SK-N-SH treated with all-trans-retinoic acid at 6 μM for 48 hours (cell line): ENCODE results near the gene UNC45A.

Experiments used
- ATAC-seq: fragments of 200-7000 bp; cut with Tn5 transposase; 3 replicates; pipeline ENCODE4 v1.9.1; 2020; ENCODE audit warnings: mild to moderate bottlenecking, moderate library complexity
- ARNTL ChIP-seq: fragments of 450-650 bp; formaldehyde crosslinking; IDR thresholded peaks from 2 replicates; pipeline ENCODE4 v1.5.0; 2020; ENCODE audit warnings: low read depth, mild to moderate bottlenecking, moderate library complexity, borderline replicate concordance
- BACH2 ChIP-seq: fragments of 250-450 bp; sonication (Bioruptor Pico); IDR thresholded peaks from 2 replicates; pipeline ENCODE4 v1.9.0; 2021; ENCODE audit warnings: mild to moderate bottlenecking, borderline replicate concordance
- CSDC2 ChIP-seq: fragments of 250-450 bp; sonication (Bioruptor Pico); IDR thresholded peaks from 2 replicates; pipeline ENCODE4 v1.5.0; 2020; ENCODE audit warnings: mild to moderate bottlenecking, moderate library complexity
- ESRRG ChIP-seq: fragments of 250-450 bp; sonication (Bioruptor Pico); IDR thresholded peaks from 2 replicates; pipeline ENCODE4 v1.6.1; 2021; ENCODE audit warnings: mild to moderate bottlenecking
- GLIS3 ChIP-seq: fragments of 250-450 bp; sonication (Bioruptor Pico); IDR thresholded peaks from 2 replicates; pipeline ENCODE4 v1.5.0; 2020; ENCODE audit warnings: mild to moderate bottlenecking, moderate library complexity
- ISL1 ChIP-seq: fragments of 250-450 bp; sonication (Bioruptor Pico); IDR thresholded peaks from 2 replicates; pipeline ENCODE4 v2.1.2; 2022; ENCODE audit warnings: mild to moderate bottlenecking, moderate library complexity
- OSR1 ChIP-seq: fragments of 250-450 bp; sonication (Bioruptor Pico); IDR thresholded peaks from 2 replicates; pipeline ENCODE4 v1.8.0; 2022; ENCODE audit warnings: moderate library complexity, mild to moderate bottlenecking, inconsistent platforms
- PPARA ChIP-seq: fragments of 250-450 bp; sonication (Bioruptor Pico); IDR thresholded peaks from 2 replicates; pipeline ENCODE4 v1.5.0; 2020; ENCODE audit warnings: mild to moderate bottlenecking, borderline replicate concordance
- RARB ChIP-seq: fragments of 250-450 bp; sonication (Bioruptor Pico); IDR thresholded peaks from 2 replicates; pipeline ENCODE4 v1.8.0; 2021; ENCODE audit warnings: mild to moderate bottlenecking, moderate library complexity
- SNAI2 ChIP-seq: fragments of 250-450 bp; sonication (Bioruptor Pico); IDR thresholded peaks from 2 replicates; pipeline ENCODE4 v1.5.0; 2020; ENCODE audit warnings: mild to moderate bottlenecking, moderate library complexity
- TCF4 ChIP-seq: fragments of 250-450 bp; sonication (Bioruptor Pico); IDR thresholded peaks from 2 replicates; pipeline ENCODE4 v1.8.0; 2021; ENCODE audit warnings: mild to moderate bottlenecking, moderate library complexity, borderline replicate concordance
- TOX ChIP-seq: fragments of 250-450 bp; sonication (Bioruptor Pico); IDR thresholded peaks from 2 replicates; pipeline ENCODE4 v1.8.0; 2021; ENCODE audit warnings: mild to moderate bottlenecking, moderate library complexity, borderline replicate concordance
- ZC3H10 ChIP-seq: fragments of 250-450 bp; sonication (Bioruptor Pico); IDR thresholded peaks from 2 replicates; pipeline ENCODE4 v1.5.1; 2021; ENCODE audit warnings: mild to moderate bottlenecking, moderate library complexity
- ZFP3 ChIP-seq: fragments of 250-450 bp; sonication (Bioruptor Pico); IDR thresholded peaks from 2 replicates; pipeline ENCODE4 v1.5.0; 2020; ENCODE audit warnings: mild to moderate bottlenecking, moderate library complexity
- ZFP30 ChIP-seq: fragments of 450-650 bp; formaldehyde crosslinking; IDR thresholded peaks from 2 replicates; pipeline ENCODE4 v1.5.0; 2022; ENCODE audit warnings: mild to moderate bottlenecking, moderate library complexity
- ZNF565 ChIP-seq: fragments of 450-650 bp; formaldehyde crosslinking; conservative IDR thresholded peaks from 2 replicates; pipeline ENCODE4 v1.5.0; 2020; ENCODE audit warnings: low read depth, mild to moderate bottlenecking, moderate library complexity
- ZNF70 ChIP-seq: fragments of 450-650 bp; formaldehyde crosslinking; IDR thresholded peaks from 2 replicates; pipeline ENCODE4 v1.5.0; 2020; ENCODE audit warnings: mild to moderate bottlenecking, moderate library complexity
- ZNF8 ChIP-seq: fragments of 450-650 bp; formaldehyde crosslinking; IDR thresholded peaks from 2 replicates; pipeline ENCODE4 v1.5.0; 2020; ENCODE audit warnings: mild to moderate bottlenecking, moderate library complexity
- TF ChIP-seq, protein P1 (sequence below): fragments of 250-450 bp; sonication (Bioruptor Pico); IDR thresholded peaks from 2 replicates; pipeline ENCODE4 v1.5.0; 2020; ENCODE audit warnings: mild to moderate bottlenecking, moderate library complexity
- TF ChIP-seq, protein P2 (sequence below): fragments of 250-450 bp; sonication (Bioruptor Pico); IDR thresholded peaks from 2 replicates; pipeline ENCODE4 v1.5.1; 2020; ENCODE audit warnings: low read depth, mild to moderate bottlenecking, moderate library complexity
- TF ChIP-seq, protein P3 (sequence below): fragments of 250-450 bp; sonication (Bioruptor Pico); IDR thresholded peaks from 2 replicates; pipeline ENCODE4 v1.5.1; 2021; ENCODE audit warnings: mild to moderate bottlenecking, moderate library complexity
- TF ChIP-seq, protein P4 (sequence below): fragments of 250-450 bp; sonication (Bioruptor Pico); IDR thresholded peaks from 2 replicates; pipeline ENCODE4 v1.8.0; 2020; ENCODE audit warnings: mild to moderate bottlenecking, moderate library complexity, borderline replicate concordance

The UNC45A gene

DNA sequence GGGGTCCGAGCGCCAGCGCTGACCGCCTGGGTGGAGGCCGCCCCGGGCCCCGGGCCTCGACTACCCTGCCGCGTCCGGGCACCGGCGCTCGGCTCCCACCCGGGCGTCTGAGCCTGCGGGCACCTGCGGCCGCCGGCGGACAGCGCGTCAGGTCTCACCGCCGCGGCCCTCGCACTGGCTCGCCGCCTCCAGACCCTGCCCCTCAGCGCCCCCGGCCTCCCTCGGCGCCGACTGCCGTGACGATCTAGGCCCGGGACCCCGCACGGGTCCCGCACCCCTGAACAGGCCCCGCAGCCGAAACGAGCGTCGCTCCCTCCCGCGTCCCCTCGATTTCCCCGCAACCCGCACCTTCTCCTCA is 59.0 kb downstream of the UNC45A start:
- no peak for TF ChIP-seq ARNTL (CRISPR knock-in tag)
- TF ChIP-seq ZNF565 (CRISPR knock-in tag) = no peak
- TF ChIP-seq SNAI2 (CRISPR knock-in tag) = no peak
- no peak for TF ChIP-seq ZFP3 (CRISPR knock-in tag)
- ATAC-seq = peak; percentile 20

DNA sequence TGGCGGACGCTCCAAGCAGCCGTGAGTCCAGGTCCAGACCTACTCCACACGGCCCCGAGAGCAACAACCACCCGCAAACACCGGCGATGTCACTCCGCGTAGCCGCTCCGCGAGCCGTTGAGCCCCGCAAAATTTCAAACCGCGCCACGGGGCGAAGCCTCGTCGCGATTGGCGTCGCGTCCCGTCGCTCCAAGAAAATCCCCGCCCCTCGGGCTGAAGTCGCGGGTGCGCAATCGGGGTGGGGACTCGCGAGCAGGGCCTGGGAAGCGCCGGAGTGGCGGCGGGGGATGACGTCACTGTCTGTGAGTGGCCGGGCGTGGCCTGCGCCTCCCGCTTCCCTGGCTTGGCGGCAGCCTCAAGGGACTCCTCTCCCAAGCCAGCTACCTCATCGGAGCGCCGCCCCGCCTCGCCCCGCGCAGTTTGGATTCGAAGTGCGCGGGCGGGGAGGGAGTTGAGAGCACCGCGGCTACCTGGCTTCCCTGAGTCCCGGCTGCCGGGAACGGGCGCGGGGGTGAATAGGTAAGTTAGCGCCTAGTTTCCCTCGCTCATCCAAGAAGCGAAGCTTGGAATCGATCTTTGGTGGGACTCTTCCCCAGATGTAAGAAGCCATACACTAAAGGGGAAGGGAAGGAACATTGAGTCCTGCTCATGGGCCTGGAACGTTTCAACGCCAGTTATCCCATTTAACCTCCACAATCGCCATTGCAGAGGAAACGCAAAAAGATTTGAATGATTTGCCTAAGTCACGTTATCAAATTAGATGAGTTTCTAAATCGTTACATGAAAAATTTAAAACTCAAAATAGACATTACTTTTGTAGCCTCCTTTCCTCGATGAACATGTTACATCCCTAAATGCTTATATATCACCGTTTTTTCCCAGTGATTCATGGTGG is 59.6 kb downstream of the UNC45A start, which contains the start of gene PRC1:
PRC1 (minus strand) TSS at position 119 of the 895 bp plus-strand sequence; CDS start at position 1, 118 bp downstream.
- peak; percentile 95 for ATAC-seq
- TF ChIP-seq, protein P1, sequence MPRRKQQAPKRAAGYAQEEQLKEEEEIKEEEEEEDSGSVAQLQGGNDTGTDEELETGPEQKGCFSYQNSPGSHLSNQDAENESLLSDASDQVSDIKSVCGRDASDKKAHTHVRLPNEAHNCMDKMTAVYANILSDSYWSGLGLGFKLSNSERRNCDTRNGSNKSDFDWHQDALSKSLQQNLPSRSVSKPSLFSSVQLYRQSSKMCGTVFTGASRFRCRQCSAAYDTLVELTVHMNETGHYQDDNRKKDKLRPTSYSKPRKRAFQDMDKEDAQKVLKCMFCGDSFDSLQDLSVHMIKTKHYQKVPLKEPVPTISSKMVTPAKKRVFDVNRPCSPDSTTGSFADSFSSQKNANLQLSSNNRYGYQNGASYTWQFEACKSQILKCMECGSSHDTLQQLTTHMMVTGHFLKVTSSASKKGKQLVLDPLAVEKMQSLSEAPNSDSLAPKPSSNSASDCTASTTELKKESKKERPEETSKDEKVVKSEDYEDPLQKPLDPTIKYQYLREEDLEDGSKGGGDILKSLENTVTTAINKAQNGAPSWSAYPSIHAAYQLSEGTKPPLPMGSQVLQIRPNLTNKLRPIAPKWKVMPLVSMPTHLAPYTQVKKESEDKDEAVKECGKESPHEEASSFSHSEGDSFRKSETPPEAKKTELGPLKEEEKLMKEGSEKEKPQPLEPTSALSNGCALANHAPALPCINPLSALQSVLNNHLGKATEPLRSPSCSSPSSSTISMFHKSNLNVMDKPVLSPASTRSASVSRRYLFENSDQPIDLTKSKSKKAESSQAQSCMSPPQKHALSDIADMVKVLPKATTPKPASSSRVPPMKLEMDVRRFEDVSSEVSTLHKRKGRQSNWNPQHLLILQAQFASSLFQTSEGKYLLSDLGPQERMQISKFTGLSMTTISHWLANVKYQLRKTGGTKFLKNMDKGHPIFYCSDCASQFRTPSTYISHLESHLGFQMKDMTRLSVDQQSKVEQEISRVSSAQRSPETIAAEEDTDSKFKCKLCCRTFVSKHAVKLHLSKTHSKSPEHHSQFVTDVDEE (CRISPR knock-in tag) = peak; percentile 78; the same call in 1 of the 2 replicates
- TF ChIP-seq RARB (no peak), SNAI2 (CRISPR knock-in tag) (peak; percentile 56; the same call in 1 of the 2 replicates), ZNF565 (CRISPR knock-in tag) (no peak; the same call in 1 of the 2 replicates), ISL1 (no peak), TCF4 (no peak), ZNF70 (CRISPR knock-in tag) (0 out of 2 replicates have a peak, but pooled peaks have one; percentile 20), PPARA (CRISPR knock-in tag) (peak; percentile 88), ZC3H10 (CRISPR knock-in tag) (no peak), GLIS3 (CRISPR knock-in tag) (no peak), ZFP3 (CRISPR knock-in tag) (peak; percentile 79; the same call in 1 of the 2 replicates), ESRRG (CRISPR knock-in tag) (no peak), TOX (CRISPR knock-in tag) (no peak), BACH2 (CRISPR knock-in tag) (0 out of 2 replicates have a peak, but pooled peaks have one; percentile 49), ARNTL (CRISPR knock-in tag) (no peak), OSR1 (CRISPR knock-in tag) (no peak), ZFP30 (CRISPR knock-in tag) (peak; percentile 45; the same call in 1 of the 2 replicates), CSDC2 (CRISPR knock-in tag) (peak; percentile 88; the same call in 1 of the 2 replicates), ZNF8 (no peak)
- TF ChIP-seq, protein P2, sequence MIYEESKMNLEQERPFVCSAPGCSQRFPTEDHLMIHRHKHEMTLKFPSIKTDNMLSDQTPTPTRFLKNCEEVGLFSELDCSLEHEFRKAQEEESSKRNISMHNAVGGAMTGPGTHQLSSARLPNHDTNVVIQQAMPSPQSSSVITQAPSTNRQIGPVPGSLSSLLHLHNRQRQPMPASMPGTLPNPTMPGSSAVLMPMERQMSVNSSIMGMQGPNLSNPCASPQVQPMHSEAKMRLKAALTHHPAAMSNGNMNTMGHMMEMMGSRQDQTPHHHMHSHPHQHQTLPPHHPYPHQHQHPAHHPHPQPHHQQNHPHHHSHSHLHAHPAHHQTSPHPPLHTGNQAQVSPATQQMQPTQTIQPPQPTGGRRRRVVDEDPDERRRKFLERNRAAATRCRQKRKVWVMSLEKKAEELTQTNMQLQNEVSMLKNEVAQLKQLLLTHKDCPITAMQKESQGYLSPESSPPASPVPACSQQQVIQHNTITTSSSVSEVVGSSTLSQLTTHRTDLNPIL (CRISPR knock-in tag) = peak; percentile 29; the same call in 1 of the 2 replicates
- TF ChIP-seq, protein P3, sequence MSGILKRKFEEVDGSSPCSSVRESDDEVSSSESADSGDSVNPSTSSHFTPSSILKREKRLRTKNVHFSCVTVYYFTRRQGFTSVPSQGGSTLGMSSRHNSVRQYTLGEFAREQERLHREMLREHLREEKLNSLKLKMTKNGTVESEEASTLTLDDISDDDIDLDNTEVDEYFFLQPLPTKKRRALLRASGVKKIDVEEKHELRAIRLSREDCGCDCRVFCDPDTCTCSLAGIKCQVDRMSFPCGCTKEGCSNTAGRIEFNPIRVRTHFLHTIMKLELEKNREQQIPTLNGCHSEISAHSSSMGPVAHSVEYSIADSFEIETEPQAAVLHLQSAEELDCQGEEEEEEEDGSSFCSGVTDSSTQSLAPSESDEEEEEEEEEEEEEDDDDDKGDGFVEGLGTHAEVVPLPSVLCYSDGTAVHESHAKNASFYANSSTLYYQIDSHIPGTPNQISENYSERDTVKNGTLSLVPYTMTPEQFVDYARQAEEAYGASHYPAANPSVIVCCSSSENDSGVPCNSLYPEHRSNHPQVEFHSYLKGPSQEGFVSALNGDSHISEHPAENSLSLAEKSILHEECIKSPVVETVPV (CRISPR knock-in tag) = no peak
- TF ChIP-seq, protein P4, sequence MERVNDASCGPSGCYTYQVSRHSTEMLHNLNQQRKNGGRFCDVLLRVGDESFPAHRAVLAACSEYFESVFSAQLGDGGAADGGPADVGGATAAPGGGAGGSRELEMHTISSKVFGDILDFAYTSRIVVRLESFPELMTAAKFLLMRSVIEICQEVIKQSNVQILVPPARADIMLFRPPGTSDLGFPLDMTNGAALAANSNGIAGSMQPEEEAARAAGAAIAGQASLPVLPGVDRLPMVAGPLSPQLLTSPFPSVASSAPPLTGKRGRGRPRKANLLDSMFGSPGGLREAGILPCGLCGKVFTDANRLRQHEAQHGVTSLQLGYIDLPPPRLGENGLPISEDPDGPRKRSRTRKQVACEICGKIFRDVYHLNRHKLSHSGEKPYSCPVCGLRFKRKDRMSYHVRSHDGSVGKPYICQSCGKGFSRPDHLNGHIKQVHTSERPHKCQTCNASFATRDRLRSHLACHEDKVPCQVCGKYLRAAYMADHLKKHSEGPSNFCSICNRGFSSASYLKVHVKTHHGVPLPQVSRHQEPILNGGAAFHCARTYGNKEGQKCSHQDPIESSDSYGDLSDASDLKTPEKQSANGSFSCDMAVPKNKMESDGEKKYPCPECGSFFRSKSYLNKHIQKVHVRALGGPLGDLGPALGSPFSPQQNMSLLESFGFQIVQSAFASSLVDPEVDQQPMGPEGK (CRISPR knock-in tag) = no peak

DNA sequence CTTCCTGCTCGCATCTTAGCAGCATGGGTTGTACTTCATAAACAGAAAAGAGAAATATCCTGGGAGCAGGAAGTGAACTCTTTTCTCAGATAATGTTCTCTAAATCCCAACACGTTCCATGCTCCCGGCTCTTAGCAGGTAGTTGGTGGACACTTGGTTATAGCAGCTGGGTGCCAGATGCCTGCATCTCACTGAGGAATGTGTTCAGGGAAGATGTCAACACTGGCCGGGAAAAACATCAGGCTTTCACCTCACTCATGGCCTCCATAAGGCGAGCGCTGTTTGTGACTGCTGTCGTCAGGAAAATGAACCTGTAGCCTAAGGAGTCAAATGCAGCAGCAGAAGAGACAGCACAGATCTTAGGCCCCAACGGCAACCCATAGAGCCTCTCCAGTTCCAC is 63.7 kb downstream of the UNC45A start:
- no peak for ATAC-seq
- no peak for TF ChIP-seq ARNTL (CRISPR knock-in tag)
- TF ChIP-seq ZFP3 (CRISPR knock-in tag) = no peak
